Measurements from ENCODE around the gene CSNK1D.
A peak's percentile ranks its signal among the peaks of the same experiment; 100 is the strongest.

The CSNK1D gene

GRCh38 chr17:82217120-82217529 lies 56.4 kb downstream of the CSNK1D start:
- no peak overlapping the region for H2AFZ ChIP-seq (ENCODE audit: low read depth, low read length)
- H3K9me3 ChIP-seq (ENCODE audit: insufficient read depth, low read length, severe bottlenecking), result no peaks in the 10 kb centered on the region
- no peak for TF ChIP-seq CTCF (IDR thresholded peaks at IDR 0.05; ENCODE audit: borderline replicate concordance, extremely low read depth, low read length, poor library complexity, severe bottlenecking)
- no peak for TF ChIP-seq EZH2 (IDR thresholded peaks at IDR 0.05; ENCODE audit: borderline replicate concordance, low read depth, low read length, severe bottlenecking)
- peaks cover 8% of the 10 kb centered on the region for H3K4me1 ChIP-seq (ENCODE audit: insufficient read depth, low read length)
- H3K79me2 ChIP-seq (ENCODE audit: insufficient read depth, low read length), result no peaks in the 10 kb centered on the region; the same call in 1 of the 2 replicates
- ATAC-seq (ENCODE audit: insufficient read depth, low read depth) (no peak), DNase-seq (no peak)
- H4K20me1 ChIP-seq (ENCODE audit: insufficient read depth, low read length), result no peaks in the 10 kb centered on the region
- H3K27me3 ChIP-seq (ENCODE audit: insufficient read depth, low read length, poor library complexity), result no peaks in the 10 kb centered on the region
- H3K27ac ChIP-seq (ENCODE audit: low read length), result no peak overlapping the region
- no peaks in the 10 kb centered on the region; the same call in 1 of the 2 replicates for H3K36me3 ChIP-seq (ENCODE audit: insufficient read depth, low read length)
- H3K4me2 ChIP-seq (ENCODE audit: insufficient read depth, low read length), result no peak overlapping the region
- no peak overlapping the region for H3K4me3 ChIP-seq (ENCODE audit: low read depth in 1 of 2, low read length in 2 of 2)
- H3K9ac ChIP-seq (ENCODE audit: low read depth, low read length), result no peak overlapping the region

DNA sequence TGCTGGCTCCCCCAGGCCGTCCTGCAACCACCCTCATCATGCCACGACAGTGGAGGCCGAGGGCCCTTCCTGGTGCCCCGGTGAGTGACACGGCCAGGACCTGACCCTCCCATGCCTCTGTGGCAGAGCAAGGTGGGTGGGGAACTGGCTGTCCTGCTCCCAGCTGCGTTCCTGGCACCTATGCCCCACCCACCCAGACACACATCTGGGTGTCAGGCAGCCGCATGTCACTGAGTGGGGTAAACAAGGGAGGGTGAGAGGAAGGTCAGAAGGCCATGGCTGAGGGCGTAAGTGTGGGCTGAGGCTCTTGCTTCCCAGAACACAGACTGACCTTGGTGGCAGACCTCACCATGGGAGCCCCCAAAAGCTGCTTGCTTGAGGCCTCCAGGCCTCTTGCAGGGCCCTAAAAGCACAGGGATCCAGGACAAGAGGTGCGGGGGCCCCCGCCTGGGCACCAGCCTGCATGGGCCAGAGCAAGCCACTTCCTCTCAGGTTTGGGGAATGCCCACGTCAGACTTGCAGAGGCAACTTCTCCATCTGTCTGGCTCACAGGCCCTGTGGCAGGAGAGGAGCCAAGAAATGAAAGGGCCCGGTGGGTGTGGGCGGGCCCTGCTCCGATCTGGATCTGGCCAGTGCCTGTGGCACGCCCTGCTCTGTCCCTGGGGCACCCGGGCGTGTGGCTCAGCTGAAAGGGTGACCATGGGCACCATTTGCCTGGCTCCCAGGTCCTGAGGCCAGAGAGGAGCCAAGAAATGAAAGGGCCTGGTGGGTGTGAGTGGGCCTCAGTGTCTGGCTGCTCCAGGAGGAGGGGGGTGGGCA lies 57.0 kb downstream of the CSNK1D start:
- ATAC-seq (ENCODE audit: insufficient read depth, low read depth) (no peak), DNase-seq (no peak)
- no peak overlapping the region for H2AFZ ChIP-seq (ENCODE audit: low read depth, low read length)
- no peaks in the 10 kb centered on the region for H3K9me3 ChIP-seq (ENCODE audit: insufficient read depth, low read length, severe bottlenecking)
- TF ChIP-seq CTCF (IDR thresholded peaks at IDR 0.05; ENCODE audit: borderline replicate concordance, extremely low read depth, low read length, poor library complexity, severe bottlenecking) (no peak), EZH2 (IDR thresholded peaks at IDR 0.05; ENCODE audit: borderline replicate concordance, low read depth, low read length, severe bottlenecking) (no peak)
- H3K27ac ChIP-seq (ENCODE audit: low read length), result peak overlapping the region; percentile 33; the same call in 1 of the 2 replicates
- peaks cover 14% of the 10 kb centered on the region for H3K4me1 ChIP-seq (ENCODE audit: insufficient read depth, low read length)
- no peak overlapping the region for H3K4me2 ChIP-seq (ENCODE audit: insufficient read depth, low read length)
- no peak overlapping the region for H3K9ac ChIP-seq (ENCODE audit: low read depth, low read length)
- H3K4me3 ChIP-seq (ENCODE audit: low read depth in 1 of 2, low read length in 2 of 2), result no peak overlapping the region
- H4K20me1 ChIP-seq (ENCODE audit: insufficient read depth, low read length), result no peaks in the 10 kb centered on the region
- H3K79me2 ChIP-seq (ENCODE audit: insufficient read depth, low read length), result peaks cover 6% of the 10 kb centered on the region
- no peaks in the 10 kb centered on the region; the same call in 1 of the 2 replicates for H3K36me3 ChIP-seq (ENCODE audit: insufficient read depth, low read length)
- no peaks in the 10 kb centered on the region for H3K27me3 ChIP-seq (ENCODE audit: insufficient read depth, low read length, poor library complexity)

- H3K36me3 ChIP-seq (ENCODE audit: insufficient read depth, low read length), result no peaks in the 10 kb centered on the region; the same call in 1 of the 2 replicates
- no peak for TF ChIP-seq CTCF (IDR thresholded peaks at IDR 0.05; ENCODE audit: borderline replicate concordance, extremely low read depth, low read length, poor library complexity, severe bottlenecking)
- TF ChIP-seq EZH2 (IDR thresholded peaks at IDR 0.05; ENCODE audit: borderline replicate concordance, low read depth, low read length, severe bottlenecking), result no peak
- H3K27me3 ChIP-seq (ENCODE audit: insufficient read depth, low read length, poor library complexity), result no peaks in the 10 kb centered on the region
- H3K9me3 ChIP-seq (ENCODE audit: insufficient read depth, low read length, severe bottlenecking), result no peaks in the 10 kb centered on the region
- peaks cover 20% of the 10 kb centered on the region for H3K4me1 ChIP-seq (ENCODE audit: insufficient read depth, low read length)
- no peaks in the 10 kb centered on the region for H4K20me1 ChIP-seq (ENCODE audit: insufficient read depth, low read length)
- no peak overlapping the region for H3K4me2 ChIP-seq (ENCODE audit: insufficient read depth, low read length)
- no peak overlapping the region for H3K9ac ChIP-seq (ENCODE audit: low read depth, low read length)
- no peak overlapping the region for H3K4me3 ChIP-seq (ENCODE audit: low read depth in 1 of 2, low read length in 2 of 2)
- H3K27ac ChIP-seq (ENCODE audit: low read length), result no peak overlapping the region
- peaks cover 12% of the 10 kb centered on the region for H3K79me2 ChIP-seq (ENCODE audit: insufficient read depth, low read length)
- H2AFZ ChIP-seq (ENCODE audit: low read depth, low read length), result no peak overlapping the region
- no peak for ATAC-seq (ENCODE audit: insufficient read depth, low read depth)
- DNase-seq, result no peak
Measured at GRCh38 chr17:82215972-82216300, 57.6 kb downstream of the CSNK1D start.
